ENCODE measurements around the gene CLEC5A.
"Not testable (repeated sequence)": the region's sequence is repeated elsewhere in the genome, so short reads cannot be mapped to it uniquely, and the experiment has no call there.

CLEC5A gene

DNA sequence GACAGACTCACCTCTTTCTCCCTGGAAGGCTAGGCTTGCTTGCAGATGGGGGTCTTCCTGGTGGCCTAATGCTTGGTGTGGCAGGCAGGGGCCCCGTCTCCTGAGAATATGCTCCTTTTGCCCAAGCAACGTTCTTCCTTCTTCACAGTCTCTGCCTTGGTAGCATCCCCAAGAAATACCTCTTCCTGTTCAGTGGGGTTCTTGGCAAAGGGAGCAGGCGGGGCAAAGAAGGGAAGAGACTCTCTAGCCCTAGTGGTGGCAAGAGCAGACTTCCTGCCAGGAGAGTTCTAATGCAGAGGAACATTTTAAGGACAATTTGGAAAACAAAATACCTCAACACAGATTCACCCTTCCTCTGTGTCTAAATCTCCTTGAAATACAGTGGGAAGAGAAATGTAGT lies at the start of gene CLEC5A:
Gene CLEC5A, minus strand, starts transcription at position 179 of the 400 bp plus-strand sequence. CDS start 682 bp downstream, outside the sequence.
- DNase-seq = no peak

DNA sequence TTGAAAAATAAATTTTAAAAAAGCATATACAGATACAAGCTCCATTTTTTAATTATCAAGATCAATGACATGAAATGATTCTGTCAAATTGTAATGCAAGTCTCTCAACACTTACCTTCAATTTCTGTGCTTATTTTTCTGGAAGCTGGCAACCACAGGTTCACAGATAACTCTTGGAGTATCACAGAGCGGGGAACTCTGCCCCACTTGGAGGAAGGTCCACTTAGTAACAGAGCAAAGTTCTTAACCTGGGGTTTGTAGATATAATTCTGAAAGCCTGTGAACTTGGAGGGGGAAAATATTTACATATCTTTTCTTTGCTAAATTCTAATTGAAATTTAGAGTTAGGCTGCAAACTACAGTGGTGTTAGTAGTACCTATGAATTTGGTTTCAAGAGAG lies 46.6 kb upstream of the CLEC5A start:
- no peak for DNase-seq

DNA sequence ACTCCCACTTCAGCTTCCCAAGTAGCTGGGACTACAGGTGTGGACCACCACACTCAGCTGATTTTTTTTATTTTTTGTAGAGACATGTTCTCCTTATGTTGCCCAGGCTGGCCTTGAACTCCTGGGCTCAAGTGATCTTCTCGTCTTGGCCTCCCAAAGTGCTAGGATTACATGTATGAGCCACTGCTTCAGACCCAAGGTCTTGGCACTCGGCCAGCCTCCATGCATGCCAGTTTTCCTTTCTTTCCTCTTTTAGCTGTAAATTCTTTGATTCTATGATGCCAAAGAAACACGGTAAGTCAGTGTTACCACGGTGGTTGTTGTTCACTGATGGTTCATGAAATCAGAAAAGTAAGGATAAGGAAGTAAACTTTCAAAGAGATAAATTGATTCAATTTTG lies 45.9 kb upstream of the CLEC5A start:
- no peak for DNase-seq

DNA sequence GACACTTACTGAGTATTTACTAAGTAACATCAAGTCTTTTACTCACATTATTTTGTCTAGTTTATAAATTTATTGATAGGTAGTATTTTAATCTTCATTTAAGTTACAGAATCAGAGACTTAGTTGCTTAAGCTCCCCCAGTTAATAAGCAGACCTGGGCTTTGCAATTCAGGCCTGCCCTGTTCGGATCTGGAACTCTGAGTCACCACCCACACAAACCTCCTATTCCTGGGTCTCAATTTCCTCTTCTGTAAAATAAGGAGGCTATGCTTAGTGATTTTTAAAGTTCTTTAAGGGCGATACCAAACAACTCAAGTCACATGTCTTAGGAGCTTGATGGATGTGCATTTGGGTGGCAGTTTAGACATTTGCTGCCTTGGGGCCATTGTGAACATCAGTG lies 45.4 kb upstream of the CLEC5A start:
- no peak for DNase-seq

DNA sequence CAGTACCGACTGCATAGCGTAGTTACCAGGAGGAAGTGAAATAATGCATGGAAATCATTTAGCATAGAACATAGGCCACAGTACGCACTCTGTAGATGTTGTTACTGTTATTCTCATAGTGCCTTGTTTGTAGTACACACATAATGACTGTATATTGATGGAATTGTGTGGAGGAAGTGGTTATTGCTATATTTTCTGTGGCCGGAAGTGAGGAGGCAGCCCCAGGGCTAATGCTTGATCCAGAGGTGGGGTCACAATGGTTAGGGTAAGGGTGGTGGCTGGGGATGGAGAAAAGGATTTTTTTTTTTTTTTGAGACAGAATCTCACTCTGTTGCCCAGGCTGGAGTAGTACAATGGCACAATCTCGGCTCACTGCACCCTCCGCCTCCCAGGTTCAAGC lies 44.4 kb upstream of the CLEC5A start:
- no peak for DNase-seq

DNA sequence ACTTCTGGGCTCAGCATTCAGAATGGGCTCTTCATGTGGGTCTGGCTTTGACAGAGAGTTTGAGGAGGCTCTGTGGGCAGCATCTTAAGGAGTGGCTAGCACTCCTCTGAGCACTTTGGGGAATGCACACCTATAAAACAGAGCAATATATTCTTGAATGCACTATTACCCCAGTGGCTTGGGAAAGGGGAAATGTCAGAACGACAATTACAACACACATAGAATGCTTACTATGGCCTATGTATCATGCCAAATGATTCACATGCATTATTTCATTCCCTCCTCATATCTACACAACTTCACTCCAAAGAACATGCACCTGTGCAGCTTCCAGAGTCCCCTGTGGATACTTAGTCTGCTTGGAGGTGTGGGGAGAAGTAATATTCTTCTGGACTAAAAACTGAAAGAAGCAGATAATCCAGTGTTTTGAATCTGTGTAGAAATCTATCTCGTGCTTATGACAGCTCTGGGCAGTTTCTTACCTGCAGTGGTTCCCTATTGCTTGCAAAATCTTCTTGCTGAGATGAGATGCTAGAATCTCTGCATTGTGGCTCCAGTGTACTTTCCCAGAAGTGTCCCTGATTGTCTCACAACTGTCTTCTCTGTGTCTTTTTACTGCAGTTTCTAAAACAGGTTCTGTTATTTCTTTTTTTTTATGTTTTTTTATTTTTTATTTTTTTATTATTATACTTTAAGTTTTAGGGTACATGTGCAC lies 43.4 kb upstream of the CLEC5A start:
- no peak for DNase-seq

DNA sequence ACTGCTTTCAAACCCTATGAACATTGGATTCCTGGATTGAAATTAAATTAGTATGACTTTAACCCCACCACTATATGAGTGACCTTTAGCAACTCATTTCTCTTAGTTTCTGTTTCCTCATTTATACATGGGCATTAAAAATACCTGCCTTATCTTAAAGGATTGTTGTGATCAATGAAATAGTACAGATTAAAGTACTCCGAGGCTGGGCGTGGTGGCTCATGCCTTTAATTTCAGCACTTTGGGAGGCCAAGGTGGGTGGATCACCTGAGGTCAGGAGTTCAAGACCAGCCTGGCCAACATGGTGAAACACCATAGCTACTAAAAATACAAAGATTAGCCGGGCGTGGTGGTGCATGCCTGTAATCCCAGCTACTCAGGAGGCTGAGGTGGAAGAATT lies 41.0 kb upstream of the CLEC5A start:
- not testable (repeated sequence) for DNase-seq

DNA sequence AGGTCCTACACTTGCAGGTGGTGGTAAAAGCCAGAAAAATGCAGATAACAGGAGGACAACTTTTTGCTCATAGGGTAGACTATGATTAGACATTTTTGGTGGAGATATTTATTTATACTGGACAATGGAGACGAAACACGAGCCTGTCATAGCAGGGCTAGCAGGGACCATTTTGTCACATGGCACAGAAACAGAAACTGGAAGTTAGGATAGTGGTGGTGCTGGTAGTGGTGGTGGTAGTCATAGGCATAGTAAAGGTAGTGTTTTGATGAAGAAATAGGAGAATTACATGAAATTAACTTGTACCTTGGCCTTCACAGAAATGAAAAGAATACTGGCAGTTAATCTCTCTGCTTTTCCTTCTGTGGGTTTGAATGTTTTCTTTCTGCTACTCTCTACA lies 40.1 kb upstream of the CLEC5A start:
- DNase-seq = no peak

DNA sequence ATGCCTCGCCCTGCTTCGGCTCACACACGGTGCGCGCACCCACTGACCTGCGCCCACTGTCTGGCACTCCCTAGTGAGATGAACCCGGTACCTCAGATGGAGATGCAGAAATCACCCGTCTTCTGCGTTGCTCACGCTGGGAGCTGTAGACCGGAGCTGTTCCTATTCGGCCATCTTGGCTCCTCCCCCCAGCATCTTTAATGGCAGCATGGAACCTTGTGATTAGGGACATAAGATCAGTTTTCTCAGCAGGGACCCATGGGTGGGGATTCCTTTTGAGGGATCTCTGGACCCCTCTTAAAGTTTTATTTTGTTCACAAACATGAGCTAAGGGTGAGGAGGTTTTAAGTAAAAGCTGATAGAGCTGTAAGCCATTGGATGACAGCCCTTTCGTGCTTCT lies 39.2 kb upstream of the CLEC5A start:
- not testable (repeated sequence) for DNase-seq

DNA sequence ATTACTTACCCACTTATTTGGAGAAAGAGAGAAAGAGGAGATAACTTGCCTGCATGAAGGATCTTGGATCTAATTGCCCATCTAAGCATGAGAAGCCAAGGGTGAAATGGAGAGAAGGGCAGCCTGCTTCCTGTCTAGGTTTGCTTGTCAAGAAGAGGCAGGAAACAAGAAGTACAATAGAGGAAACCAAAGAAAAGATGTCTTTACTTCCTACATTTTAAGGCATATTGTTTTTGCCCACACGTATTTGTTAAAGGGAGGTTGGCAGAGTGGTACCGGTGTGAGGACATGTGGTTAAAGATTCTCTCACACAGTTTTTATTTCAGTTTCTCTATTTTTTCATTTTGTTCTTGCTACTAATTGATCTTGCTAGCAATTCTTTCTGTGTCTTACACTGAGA lies 32.8 kb upstream of the CLEC5A start:
- DNase-seq = no peak

DNA sequence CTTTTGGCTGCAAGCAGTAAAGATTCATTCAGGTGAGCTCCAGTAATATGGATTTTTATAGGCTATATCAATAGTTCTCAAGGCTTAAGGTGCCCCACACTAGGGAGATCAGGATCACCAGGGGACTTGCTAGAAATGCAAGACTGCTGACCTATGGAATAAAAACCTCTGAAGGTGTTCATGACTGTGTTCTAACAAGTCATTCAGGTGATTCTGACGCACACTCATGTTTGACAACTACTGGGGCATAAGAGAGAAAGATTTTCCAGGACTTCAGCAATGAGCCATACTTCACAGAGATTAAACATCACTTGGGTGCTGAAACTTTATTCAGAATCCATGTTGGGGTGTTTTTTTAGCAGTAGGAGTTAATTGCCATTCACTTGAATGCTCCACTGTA lies 31.6 kb upstream of the CLEC5A start:
- DNase-seq = no peak

DNA sequence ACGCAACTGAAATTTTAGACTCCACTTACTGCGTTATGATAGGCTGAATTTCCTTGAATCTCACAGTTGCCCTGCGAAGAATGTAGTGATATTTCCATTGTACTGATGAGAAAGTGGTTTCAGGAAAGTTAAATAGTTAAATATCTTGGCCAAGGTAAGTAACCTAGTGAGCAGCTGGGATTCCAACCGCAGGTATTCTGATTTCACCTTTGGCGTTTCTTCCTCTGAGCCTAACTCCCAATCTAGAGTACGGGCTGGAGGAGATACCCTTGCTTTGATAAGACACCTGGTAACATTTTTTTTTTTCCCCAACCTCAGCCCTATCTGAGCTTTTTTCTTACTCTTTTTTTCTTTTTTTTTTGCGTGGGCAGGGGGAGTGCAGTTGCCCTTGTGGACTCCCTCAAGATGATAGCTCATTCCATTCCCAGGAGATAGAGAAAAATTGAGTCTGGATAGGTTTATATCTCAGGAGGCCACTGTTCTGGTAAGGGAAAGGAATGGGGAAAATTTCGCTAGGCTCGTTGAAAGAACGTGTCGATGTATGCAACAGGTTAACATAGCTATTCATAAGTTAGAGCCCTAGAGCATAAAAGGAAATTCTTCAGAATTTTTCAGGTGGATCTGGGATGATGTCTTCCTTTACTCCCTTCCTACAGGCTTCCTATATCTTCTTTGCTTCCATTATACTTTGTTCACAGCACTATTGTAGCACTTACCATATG lies 29.9 kb upstream of the CLEC5A start:
- no peak for DNase-seq

DNA sequence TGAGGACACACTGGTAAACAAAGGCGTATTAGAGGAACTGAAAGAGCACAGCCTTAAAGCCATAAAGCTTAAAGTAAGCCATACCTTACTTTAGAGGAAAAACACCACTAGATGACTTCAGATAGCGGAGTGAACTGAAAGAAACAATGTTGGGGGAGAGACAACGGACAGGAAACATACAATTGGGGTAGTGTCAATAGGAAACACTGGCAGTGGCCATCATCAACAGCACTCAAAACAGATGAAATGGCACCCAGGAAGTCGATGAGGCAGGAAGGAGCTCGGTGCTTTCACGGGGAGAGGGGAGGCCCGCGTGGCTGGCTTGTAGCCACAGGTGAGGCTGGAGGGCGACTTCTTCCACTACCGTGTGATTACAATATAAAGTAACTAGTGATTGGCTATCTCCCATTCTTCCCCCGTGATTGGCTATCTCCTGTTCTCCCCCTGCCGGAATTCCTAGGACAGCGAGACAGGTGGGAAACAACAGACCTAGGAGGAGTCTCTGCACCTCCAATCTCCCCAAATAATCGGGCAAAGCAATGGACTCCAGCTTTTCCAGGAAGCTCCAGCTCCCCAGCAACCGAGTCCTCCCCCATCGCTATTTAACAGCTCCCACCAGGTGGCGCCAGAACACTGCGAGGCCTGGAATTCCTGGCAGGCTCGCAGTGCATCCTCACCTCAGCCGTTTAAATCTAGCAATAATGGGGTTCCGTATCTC lies 29.2 kb upstream of the CLEC5A start:
- peak; percentile 37 for DNase-seq

DNA sequence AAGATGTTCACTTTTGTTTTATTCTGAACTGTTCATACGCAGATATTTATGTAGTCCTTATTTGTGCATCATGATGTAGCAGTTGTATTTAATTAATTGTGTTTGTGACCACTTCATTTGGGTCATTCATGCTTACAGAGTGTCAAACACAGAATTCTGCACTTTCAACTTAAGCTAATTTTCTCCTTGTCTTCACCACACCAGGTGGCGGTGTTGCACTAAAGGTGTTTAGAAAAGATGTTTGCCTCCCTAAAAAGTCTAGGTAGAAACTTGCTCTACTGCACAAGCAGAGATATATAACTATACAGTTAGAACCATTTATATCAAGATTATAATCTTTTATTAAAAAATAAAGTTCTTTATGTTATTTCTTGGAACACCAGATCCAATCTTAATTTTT lies 28.1 kb upstream of the CLEC5A start:
- DNase-seq = no peak

DNA sequence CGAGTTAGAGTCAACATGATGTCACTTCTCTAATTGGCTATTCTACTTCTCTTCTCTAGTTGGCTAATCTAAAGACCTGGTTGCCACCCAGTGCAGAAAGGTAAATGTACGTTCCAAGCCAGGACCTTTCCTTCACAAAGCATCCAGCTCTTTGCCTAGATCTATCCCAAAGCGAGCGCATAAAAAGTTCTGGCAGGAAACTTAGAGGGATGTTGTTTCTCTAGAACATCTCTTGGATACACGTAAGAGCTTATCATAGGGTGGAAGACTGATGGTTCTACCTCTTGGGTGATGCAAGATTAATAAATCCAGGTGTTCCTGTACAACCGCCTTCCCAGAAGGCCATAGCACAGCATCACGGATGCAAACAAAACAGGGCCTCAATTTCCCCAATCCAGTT lies 26.9 kb upstream of the CLEC5A start, which contains the start of gene TAS2R38:
Gene TAS2R38, minus strand, starts transcription at position 101 of the 400 bp plus-strand sequence. Its CDS starts 84 bp downstream, at position 17.
- DNase-seq = no peak

DNA sequence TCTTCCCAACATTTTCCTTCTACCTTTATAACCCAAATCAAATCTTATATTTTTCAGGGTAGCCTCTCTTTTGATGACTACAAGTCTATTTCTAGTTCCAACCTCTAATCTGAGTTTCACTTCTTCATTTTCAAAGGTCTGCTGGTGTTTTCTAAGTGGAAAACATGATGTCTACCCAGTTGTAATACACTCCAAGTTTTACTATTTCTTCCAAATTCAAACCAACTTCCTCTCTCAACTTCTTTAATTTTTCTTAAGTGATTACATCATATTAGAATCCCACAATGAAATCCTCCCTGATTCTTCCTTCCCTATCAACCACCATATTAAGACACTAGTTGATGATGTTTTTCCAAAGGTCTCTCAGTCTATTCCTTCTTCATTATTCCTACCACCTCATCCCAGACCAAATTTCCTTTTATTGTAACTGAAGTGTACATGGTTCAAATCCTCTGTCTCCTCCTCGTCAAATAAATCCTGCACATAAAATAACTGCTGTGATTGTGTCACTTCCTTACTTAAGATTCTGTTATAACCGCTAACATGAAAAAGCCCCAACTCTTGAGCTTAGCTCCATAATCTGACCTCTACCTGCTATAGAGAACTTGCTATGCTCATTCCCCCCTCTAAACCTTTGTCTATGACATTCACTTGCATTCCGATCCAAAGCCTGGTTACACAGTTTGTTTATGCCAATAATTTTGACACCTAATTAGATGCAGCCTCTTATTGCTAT lies 14.1 kb upstream of the CLEC5A start:
- no peak for DNase-seq

DNA sequence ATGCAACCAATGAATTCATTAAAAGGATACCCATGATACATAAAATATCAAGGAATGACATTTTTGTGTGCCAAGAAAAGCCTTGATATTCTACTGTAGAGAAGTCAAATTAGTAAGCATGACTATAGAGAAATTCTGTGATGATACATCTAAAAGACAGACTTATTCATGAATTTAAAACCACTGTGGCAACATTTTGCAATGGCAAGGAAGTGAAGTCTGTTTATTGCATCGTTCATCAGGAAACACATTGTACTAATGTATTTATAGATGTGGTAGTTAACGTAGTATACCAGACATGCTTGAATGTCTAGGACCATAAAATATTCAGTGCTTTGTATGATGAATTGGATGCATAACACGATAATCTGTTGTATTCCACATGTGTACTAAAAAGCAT lies 9.3 kb upstream of the CLEC5A start:
- DNase-seq = no peak

DNA sequence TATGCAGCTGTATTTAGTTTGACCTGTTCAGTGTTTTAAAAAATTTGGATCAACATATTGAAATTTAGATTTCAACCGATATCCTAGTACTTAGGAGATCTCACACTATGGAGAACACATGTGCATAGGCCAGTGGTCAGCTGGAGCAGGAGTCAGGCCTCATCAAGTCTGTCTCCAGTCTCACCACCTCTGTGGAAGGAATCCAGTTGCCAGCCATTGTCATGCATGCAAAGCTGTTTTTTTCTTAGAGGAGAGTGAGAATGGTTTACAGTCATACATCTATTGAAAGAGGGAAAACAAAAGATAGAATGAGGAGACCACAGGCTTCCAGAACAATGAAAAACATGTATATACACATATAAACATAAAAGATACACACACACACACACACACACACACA lies 7.6 kb upstream of the CLEC5A start:
- no peak for DNase-seq

DNA sequence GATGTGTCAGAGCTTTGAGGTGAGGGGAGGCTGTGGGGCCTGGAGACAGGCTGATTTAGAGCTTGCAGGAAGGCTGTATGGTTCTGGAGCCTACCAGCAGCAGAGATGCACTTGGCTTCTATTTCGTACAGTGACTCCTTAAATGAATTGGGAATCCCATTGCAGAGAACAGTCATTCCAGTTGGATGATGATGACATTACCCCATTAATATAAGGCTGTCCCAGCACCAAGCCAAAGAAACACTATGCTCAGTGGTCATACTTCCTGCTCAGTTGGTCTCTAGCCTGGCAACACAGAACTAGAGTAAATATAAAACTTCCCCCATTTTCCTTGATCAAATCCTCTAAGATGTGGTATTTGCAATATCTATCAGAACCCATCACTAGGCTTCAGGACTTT lies 5.7 kb upstream of the CLEC5A start:
- no peak for DNase-seq

DNA sequence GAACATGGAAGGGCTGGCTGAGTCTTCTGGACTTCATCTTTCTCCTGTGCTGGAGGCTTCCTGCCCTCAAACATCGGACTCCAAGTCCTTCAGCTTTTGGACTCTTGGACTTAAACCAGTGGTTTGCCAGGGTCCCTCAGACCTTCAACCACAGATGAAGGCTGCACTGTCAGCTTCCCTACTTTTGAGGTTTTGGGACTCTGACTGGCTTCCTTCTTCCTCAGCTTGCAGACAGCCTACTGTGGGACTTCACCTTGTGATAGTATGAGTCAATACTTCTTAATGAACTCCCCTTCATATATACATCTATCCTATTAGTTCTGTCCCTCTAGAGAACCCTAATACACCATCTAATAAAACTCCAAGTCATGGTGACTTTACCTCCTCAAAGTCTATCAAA lies 4.0 kb upstream of the CLEC5A start:
- no peak for DNase-seq

DNA sequence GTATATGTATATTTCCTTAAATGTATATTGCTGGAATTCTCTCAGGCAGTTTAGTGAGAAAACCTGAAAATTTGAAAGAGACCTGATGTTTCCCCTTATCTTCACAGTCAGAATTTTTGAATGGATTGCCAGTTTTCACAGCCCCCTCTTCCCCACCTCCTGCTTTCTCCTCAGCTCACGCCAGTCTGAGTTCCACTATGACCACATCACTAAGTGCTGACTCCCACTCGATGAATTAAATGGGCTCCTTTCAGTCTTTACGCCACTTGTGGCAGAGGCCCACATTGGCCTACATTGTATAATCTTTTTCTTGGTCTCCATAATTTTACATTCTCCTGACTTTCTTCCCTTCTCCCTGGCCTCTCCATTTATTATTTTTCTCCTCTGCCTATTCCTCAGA lies 3.1 kb upstream of the CLEC5A start:
- no peak for DNase-seq

DNA sequence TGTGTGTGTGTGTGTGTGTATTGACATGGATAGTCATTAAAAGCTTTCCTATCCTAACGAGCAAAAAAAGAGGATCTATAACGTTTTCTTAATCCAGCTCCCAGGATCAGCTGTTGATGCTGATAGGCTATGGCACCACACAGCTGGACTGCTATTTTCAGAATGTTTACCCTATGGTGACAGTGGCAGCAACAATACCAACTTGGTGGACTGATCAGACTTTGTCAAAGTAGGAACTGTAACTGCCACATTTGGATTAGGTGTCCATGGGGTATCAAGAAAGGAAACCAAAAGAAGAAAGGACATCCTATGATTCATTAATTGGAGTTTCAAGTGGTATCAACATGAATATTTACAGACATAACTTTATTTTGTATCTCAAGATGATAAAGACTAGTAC lies 2.7 kb upstream of the CLEC5A start:
- no peak for DNase-seq

DNA sequence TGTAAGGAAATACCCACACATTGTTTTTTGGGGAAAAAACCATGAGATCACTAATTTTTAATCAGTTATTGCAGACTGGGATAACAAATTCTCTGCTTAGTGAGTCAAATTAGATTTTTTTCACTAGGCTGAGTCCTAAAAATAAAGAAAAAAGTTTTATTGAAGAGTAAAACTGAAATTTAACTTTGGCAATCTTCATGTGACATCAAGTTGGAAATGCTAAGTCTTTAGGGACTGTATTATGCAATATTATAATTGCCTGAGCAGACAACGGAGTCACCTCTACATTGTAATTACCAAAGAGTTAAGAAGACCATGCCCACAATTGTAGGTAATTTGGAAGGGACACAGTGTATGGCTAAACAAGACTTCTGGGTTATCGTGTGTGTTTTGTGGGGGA lies 2.2 kb upstream of the CLEC5A start:
- DNase-seq = no peak
